ENCODE results near the gene RAB40C. TPM values are rescaled to one million over a fixed set of nuclear protein-coding genes. Genes with fewer than 3 reads are reported as not detected.
A peak's percentile ranks its signal among the peaks of the same experiment; 100 is the strongest.

The RAB40C gene
- total and polyA plus RNA-seq, 10 of the 15 experiments (the other 5 are each of a cell fraction or from before 2014, with no cell fraction given) = 0.06 to 12.8 (median 4.6) TPM

- TF ChIP-seq PBX3 (IDR thresholded peaks at IDR 0.05; ENCODE audit: insufficient replicate concordance, low read depth, low read length) = no peak
- no peak for TF ChIP-seq ATF7 (IDR thresholded peaks at IDR 0.05; ENCODE audit: low read depth)
- TF ChIP-seq, protein P1, sequence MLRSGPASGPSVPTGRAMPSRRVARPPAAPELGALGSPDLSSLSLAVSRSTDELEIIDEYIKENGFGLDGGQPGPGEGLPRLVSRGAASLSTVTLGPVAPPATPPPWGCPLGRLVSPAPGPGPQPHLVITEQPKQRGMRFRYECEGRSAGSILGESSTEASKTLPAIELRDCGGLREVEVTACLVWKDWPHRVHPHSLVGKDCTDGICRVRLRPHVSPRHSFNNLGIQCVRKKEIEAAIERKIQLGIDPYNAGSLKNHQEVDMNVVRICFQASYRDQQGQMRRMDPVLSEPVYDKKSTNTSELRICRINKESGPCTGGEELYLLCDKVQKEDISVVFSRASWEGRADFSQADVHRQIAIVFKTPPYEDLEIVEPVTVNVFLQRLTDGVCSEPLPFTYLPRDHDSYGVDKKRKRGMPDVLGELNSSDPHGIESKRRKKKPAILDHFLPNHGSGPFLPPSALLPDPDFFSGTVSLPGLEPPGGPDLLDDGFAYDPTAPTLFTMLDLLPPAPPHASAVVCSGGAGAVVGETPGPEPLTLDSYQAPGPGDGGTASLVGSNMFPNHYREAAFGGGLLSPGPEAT (IDR thresholded peaks at IDR 0.05; ENCODE audit: low read depth) = no peak
- peak; percentile 75 for TF ChIP-seq BACH1 (IDR thresholded peaks at IDR 0.05; ENCODE audit: borderline replicate concordance)
- TF ChIP-seq ZNF687 (IDR thresholded peaks at IDR 0.05) = peak; percentile 81
- peak; percentile 90 for TF ChIP-seq NR2F1 (conservative IDR thresholded peaks at IDR 0.05)
- TF ChIP-seq, protein P2, sequence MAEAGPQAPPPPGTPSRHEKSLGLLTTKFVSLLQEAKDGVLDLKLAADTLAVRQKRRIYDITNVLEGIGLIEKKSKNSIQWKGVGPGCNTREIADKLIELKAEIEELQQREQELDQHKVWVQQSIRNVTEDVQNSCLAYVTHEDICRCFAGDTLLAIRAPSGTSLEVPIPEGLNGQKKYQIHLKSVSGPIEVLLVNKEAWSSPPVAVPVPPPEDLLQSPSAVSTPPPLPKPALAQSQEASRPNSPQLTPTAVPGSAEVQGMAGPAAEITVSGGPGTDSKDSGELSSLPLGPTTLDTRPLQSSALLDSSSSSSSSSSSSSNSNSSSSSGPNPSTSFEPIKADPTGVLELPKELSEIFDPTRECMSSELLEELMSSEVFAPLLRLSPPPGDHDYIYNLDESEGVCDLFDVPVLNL (IDR thresholded peaks at IDR 0.05; ENCODE audit: low read depth, low read length) = no peak
- TF ChIP-seq SIX5 (IDR thresholded peaks at IDR 0.05; ENCODE audit: low read depth, low read length, severe bottlenecking) = peak; percentile 47
- TF ChIP-seq TARDBP (IDR thresholded peaks at IDR 0.05; ENCODE audit: borderline replicate concordance) = 0 out of 2 replicates have a peak, but pooled peaks have one; percentile 70
- TF ChIP-seq, protein P3, sequence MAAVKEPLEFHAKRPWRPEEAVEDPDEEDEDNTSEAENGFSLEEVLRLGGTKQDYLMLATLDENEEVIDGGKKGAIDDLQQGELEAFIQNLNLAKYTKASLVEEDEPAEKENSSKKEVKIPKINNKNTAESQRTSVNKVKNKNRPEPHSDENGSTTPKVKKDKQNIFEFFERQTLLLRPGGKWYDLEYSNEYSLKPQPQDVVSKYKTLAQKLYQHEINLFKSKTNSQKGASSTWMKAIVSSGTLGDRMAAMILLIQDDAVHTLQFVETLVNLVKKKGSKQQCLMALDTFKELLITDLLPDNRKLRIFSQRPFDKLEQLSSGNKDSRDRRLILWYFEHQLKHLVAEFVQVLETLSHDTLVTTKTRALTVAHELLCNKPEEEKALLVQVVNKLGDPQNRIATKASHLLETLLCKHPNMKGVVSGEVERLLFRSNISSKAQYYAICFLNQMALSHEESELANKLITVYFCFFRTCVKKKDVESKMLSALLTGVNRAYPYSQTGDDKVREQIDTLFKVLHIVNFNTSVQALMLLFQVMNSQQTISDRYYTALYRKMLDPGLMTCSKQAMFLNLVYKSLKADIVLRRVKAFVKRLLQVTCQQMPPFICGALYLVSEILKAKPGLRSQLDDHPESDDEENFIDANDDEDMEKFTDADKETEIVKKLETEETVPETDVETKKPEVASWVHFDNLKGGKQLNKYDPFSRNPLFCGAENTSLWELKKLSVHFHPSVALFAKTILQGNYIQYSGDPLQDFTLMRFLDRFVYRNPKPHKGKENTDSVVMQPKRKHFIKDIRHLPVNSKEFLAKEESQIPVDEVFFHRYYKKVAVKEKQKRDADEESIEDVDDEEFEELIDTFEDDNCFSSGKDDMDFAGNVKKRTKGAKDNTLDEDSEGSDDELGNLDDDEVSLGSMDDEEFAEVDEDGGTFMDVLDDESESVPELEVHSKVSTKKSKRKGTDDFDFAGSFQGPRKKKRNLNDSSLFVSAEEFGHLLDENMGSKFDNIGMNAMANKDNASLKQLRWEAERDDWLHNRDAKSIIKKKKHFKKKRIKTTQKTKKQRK (IDR thresholded peaks at IDR 0.05; ENCODE audit: low read depth, low read length) = no peak
- TF ChIP-seq RB1 (IDR thresholded peaks at IDR 0.05; ENCODE audit: borderline replicate concordance) = peak; percentile 97
- TF ChIP-seq, protein P4, sequence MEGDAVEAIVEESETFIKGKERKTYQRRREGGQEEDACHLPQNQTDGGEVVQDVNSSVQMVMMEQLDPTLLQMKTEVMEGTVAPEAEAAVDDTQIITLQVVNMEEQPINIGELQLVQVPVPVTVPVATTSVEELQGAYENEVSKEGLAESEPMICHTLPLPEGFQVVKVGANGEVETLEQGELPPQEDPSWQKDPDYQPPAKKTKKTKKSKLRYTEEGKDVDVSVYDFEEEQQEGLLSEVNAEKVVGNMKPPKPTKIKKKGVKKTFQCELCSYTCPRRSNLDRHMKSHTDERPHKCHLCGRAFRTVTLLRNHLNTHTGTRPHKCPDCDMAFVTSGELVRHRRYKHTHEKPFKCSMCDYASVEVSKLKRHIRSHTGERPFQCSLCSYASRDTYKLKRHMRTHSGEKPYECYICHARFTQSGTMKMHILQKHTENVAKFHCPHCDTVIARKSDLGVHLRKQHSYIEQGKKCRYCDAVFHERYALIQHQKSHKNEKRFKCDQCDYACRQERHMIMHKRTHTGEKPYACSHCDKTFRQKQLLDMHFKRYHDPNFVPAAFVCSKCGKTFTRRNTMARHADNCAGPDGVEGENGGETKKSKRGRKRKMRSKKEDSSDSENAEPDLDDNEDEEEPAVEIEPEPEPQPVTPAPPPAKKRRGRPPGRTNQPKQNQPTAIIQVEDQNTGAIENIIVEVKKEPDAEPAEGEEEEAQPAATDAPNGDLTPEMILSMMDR (IDR thresholded peaks at IDR 0.05 in 2 of 3, conservative IDR thresholded peaks at IDR 0.05 in 1 of 3; ENCODE audit: control insufficient read depth in 2 of 3, extremely low read depth in 1 of 3, insufficient read depth in 1 of 3, low read depth in 3 of 3, low read length in 3 of 3) = peak; percentile 72 to 95 (median 93); a peak in 5 of 6 replicates
- TF ChIP-seq HDGF (IDR thresholded peaks at IDR 0.05) = no peak
- no peak for TF ChIP-seq IRF4 (IDR thresholded peaks at IDR 0.05; ENCODE audit: low read depth, low read length)
- TF ChIP-seq SMAD5 (IDR thresholded peaks at IDR 0.05; ENCODE audit: low read depth) = no peak
- no peak for TF ChIP-seq JUNB (IDR thresholded peaks at IDR 0.05)
Measured at GRCh38 chr16:667780-668518, 78.1 kb downstream of the RAB40C start, which contains the start of gene RHOT2 (continued).
